NCI-H146 (cell line): ENCODE measurements around the gene KLF6.
"Not testable (repeated sequence)": the region's sequence is repeated elsewhere in the genome, so short reads cannot be mapped to it uniquely, and the experiment has no call there.

ENCODE experiments used
- DNase-seq: peaks from one replicate; lab custom pipeline; 2025; lab: John Stamatoyannopoulos, UW

Gene KLF6

GRCh38 chr10:3756360-3756740 lies 28.7 kb downstream of the KLF6 start:
- no peak for DNase-seq

GRCh38 chr10:3755440-3756359 lies 29.3 kb downstream of the KLF6 start:
- DNase-seq: no peak

GRCh38 chr10:3754727-3755439 lies 30.1 kb downstream of the KLF6 start:
- no peak for DNase-seq

GRCh38 chr10:3750854-3751253 lies 34.2 kb downstream of the KLF6 start:
- DNase-seq: no peak

- peak; percentile 47 for DNase-seq
Measured at GRCh38 chr10:3750006-3750816, 34.8 kb downstream of the KLF6 start.

- DNase-seq: no peak
Measured at GRCh38 chr10:3749600-3749999, 35.4 kb downstream of the KLF6 start.

- no peak for DNase-seq
Measured at GRCh38 chr10:3749011-3749410, 36.0 kb downstream of the KLF6 start.

- DNase-seq: peak; percentile 39
Measured at GRCh38 chr10:3748484-3748883, 36.5 kb downstream of the KLF6 start.

- peak; percentile 37 for DNase-seq
Measured at GRCh38 chr10:3747984-3748383, 37.0 kb downstream of the KLF6 start.

- DNase-seq: no peak
Measured at GRCh38 chr10:3747248-3747960, 37.6 kb downstream of the KLF6 start.

GRCh38 chr10:3746634-3747033 lies 38.4 kb downstream of the KLF6 start:
- DNase-seq: no peak

- peak; percentile 94 for DNase-seq
Measured at GRCh38 chr10:3745521-3745920, 39.5 kb downstream of the KLF6 start.

GRCh38 chr10:3741688-3742461 lies 43.1 kb downstream of the KLF6 start:
- DNase-seq: no peak

GRCh38 chr10:3740157-3740871 lies 44.7 kb downstream of the KLF6 start:
- DNase-seq: no peak

GRCh38 chr10:3738855-3739350 lies 46.1 kb downstream of the KLF6 start:
- DNase-seq: no peak

- DNase-seq: no peak
Measured at GRCh38 chr10:3737864-3738263, 47.1 kb downstream of the KLF6 start.

GRCh38 chr10:3735175-3735574 lies 49.8 kb downstream of the KLF6 start:
- peak; percentile 88 for DNase-seq

GRCh38 chr10:3734111-3734510 lies 50.9 kb downstream of the KLF6 start:
- DNase-seq: no peak

- DNase-seq: not testable (repeated sequence)
Measured at GRCh38 chr10:3732183-3732582, 52.8 kb downstream of the KLF6 start.

GRCh38 chr10:3729397-3729976 lies 55.5 kb downstream of the KLF6 start:
- DNase-seq: no peak
